Activated CD4-positive, CD25-positive, alpha-beta regulatory T cell (primary cell): Measurements from ENCODE around the gene PITX1.

Experiments used
- DNase-seq, 4 experiments: peaks; one replicate each; lab custom pipeline; 2025; lab: John Stamatoyannopoulos, UW

Gene PITX1

GRCh38 chr5:135029477-135030122, 4.4 kb downstream of the PITX1 start:
- no peak for DNase-seq

GRCh38 chr5:135028791-135029476, 5.1 kb downstream of the PITX1 start:
- DNase-seq = no peak

DNA sequence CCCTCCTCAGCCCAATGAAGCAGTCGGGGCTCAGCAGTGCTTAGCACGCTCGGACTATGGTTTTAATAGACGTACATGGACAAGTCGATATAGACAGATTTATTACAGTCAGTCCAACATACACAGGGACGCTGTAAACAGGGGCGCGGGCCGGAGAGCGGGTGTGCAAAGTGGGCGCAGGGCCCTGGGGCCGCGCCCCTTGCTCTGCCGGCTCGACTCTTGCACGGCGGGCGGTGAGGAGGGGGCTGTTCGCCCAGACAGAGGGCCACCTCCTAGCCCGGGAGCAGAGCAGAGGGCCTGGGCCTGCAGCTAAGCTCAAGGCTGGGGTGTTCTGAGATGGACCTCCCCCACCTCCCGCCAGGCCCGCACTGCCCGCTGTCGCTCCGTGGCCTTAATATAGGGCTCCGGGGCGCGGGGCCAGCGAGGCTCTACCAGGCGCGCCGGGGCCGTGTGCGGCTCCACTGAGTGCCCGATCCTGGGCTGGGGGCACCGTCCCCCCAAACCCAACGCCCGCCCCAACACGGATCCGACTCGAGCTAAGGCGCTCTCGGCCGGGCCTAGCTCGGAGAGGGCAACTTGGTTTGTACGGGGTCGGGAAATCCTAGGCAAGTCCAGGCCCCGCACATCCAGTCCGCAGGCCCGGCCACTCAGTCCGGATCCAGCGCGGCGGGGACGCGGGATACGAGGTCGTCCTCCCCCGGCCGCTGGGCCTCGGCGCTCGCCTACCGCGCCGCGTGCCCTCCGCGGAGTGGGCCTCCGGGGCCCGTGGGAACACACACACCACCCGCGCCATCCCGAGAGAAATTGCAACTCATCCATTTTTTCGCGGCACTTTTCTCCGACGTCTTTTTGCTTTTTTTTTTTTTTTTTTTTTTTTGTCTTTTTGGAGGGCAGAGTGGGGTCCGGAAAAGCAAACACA, 6.1 kb downstream of the PITX1 start:
- no peak for DNase-seq

DNA sequence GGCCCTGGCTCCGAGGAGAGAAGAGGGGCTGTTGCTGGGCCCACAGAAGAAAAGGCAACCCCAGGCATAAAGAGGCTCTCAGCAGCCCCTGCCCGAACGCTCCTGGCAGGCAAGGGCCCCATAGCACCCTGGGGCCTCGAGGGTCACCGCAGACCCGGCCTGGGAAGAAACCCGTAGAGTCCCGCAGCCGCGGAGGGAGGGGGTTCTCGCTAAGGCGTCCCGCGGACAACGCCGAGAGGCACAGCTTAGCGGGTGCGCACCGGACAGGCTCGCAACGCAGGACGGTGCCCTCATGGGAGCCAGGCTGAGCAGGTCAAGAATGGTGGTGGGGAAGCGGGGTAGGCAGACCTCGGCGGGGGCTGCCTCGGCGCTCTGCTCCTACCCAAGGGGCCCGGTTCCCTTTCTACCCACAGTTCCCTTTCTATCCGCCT, 6.7 kb downstream of the PITX1 start:
- DNase-seq = no peak

- DNase-seq = no peak
Measured at GRCh38 chr5:135026645-135027265, 7.3 kb downstream of the PITX1 start.

- no peak for DNase-seq
Measured at GRCh38 chr5:135025730-135026644, 8.0 kb downstream of the PITX1 start.

DNA sequence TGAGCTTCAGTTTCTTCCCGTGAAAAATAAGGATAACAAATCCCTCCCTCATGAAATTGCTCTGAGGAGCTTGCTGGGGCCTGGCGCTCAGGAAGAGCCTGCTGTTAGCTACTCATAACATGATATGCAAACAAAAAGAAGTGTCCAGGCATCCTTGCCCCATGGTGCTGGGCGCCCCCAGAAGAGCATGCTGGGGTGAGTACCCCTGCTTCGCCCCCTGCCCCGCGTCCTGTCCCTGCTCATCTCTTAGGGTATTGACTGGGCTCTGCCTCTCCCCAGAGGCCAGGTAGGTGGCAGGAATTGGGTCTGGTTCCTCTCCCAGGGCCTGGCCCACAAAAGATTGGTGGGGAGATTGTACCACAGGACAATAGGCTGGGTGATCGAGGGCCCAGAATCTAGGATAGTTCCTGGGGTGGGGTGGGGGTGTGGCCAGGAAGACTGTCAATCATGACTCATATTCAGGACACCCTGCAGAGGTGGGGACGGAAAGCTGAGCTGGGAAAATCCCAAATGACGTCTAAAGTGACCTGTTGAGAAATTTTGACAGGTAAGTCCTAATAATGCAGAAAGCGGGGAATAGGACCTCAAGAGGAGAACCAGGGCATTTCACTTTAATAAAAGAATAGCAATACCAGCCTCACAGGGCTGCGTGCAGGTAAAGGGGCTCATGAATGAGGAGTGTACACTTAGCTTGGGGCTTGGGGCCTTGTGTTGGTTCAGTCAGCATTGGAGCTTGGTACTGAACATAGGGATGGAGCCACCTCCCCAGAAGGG, 8.9 kb downstream of the PITX1 start:
- DNase-seq = no peak

- DNase-seq = no peak
Measured at GRCh38 chr5:135020111-135020895, 13.7 kb downstream of the PITX1 start.

DNA sequence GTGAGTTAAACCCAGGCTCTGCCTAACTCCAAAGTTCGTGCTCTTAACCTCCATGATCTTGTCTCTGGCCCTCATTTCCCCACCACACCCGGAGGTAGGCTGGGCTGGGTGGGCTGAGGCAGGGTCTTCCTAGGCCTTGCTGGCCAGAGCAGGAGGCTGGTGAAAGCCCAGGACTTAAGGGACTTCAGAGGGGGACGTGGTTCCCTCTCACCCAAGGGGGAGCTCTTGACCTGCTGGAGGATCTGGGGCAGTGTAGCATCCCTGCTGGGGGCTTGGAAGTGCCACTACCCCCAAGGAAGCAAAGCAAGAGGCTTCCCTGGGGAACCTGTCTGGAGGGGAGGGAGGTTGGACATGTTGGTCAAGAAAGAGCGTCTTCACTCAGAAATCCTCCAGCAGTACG, 14.7 kb downstream of the PITX1 start:
- no peak for DNase-seq

DNA sequence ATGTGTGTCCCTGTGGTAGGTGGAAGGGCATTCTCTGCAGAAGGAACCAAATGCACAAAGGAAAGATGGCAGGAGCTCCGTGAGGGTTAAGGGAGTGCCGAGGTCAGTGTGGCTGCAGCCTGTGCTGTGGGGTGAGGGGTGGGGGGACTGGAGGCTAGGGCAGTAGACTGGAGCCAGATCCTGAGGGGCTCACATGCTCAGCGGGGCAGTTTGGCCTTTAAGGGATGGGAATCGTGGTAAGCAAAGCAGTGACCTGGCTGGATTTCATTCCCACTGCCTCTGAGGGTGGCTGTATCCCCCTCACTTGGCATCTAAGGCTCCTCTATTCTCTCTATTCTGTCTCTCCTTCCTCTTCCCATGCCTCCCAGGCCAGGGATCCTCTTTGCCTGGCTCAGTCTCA, 15.6 kb downstream of the PITX1 start:
- no peak for DNase-seq

GRCh38 chr5:135016861-135017290, 17.2 kb downstream of the PITX1 start:
- DNase-seq = no peak

DNA sequence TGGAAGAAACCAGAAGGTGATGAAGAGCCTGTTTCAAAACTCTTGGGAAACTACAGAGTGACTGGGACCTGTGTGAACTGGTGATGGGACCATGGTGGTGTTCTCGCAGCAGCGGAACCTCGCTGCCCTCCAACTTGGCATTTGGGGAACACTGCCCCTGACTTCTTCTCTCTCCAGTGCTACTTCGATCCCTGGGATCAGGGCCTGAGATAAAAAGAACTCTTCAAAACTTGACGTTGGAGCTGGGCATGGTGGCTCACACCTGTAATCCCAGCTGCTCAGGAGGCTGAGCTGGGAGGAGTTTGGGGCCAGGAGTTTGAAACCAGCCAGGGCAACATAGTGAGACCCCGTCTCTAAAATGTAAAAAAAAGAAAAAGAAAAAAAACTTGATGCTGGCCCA, 18.1 kb downstream of the PITX1 start:
- DNase-seq = no peak

- DNase-seq = no peak
Measured at GRCh38 chr5:135013947-135014570, 20.0 kb downstream of the PITX1 start.

- DNase-seq = no peak
Measured at GRCh38 chr5:135013445-135013844, 20.6 kb downstream of the PITX1 start.

DNA sequence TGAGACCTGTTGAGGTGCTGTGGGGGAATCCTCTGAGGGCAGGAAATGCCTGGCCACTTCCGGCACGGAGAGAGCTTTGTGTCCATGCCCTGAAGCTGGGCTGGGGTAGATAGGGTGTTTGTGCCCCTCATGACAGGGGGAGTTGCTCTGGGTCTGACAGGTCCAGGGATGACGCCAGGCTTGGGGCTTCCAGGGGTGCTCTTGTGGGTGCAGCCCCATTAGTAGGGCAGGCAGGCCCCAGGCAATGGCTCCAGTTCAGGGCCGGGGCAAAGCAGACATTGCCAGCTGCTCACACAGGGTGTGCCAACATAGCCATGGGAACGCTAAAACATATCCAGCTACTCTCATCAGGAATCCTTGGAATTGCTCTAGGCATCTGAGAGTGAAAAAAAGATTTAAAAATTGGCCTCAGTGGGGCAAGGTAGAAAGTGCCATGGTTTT, 21.1 kb downstream of the PITX1 start:
- no peak for DNase-seq

- DNase-seq = no peak
Measured at GRCh38 chr5:135012033-135012588, 21.9 kb downstream of the PITX1 start.

GRCh38 chr5:135011355-135012032, 22.5 kb downstream of the PITX1 start:
- DNase-seq = no peak
